GM23248 (cell line): ENCODE data around the gene MAP7D3.

ENCODE experiments used
- EZH2 ChIP-seq: fragments of 200-600 bp; sonication (generic); IDR thresholded peaks from 2 replicates; pipeline ENCODE4 v1.6.1; 2018; ENCODE audit warnings: antibody characterized with exemption, mild to moderate bottlenecking; ENCODE audit not compliant: insufficient read depth, poor library complexity, severe bottlenecking
- EZH2phosphoT487 ChIP-seq: fragments of 200-600 bp; sonication (generic); IDR thresholded peaks from 2 replicates; pipeline ENCODE4 v1.6.1; 2018; ENCODE audit warnings: antibody characterized with exemption, moderate library complexity, mild to moderate bottlenecking, low read depth; ENCODE audit not compliant: insufficient read depth

- TF ChIP-seq EZH2 = no peak
- TF ChIP-seq EZH2phosphoT487 = no peak
Measured at GRCh38 chrX:136227074-136227473, 24.1 kb downstream of the MAP7D3 start.
